Bronchial epithelial cell (primary cell): ENCODE results near the gene KCNN1. TPM values are rescaled to one million over a fixed set of nuclear protein-coding genes. Genes with fewer than 3 reads are reported as not detected.

Source experiments
- DNase-seq: peaks from one replicate; pipeline ENCODE4 v3.0.0-alpha.2; 2010; ENCODE audit warnings: low read depth
- FAIRE-seq: peaks from 2 replicates; lab custom pipeline; 2011; peaks lifted over from hg19 to GRCh38; lab: Jason Lieb, UNC
- H3K27me3 ChIP-seq: 2 replicates; pipeline ENCODE4 v1.5.1; 2011; ENCODE audit warnings: low read length; ENCODE audit not compliant: control insufficient read depth, insufficient read depth
- H3K36me3 ChIP-seq: 2 replicates; pipeline ENCODE4 v1.5.1; 2011; ENCODE audit warnings: low read length; ENCODE audit not compliant: control insufficient read depth, insufficient read depth
- H3K4me3 ChIP-seq: 2 replicates; pipeline ENCODE4 v1.5.1; 2011; ENCODE audit warnings: mild to moderate bottlenecking, low read depth, low read length, control low read depth
- CTCF ChIP-seq: IDR thresholded peaks from 2 replicates; pipeline ENCODE4 v1.5.1; 2011; ENCODE audit warnings: mild to moderate bottlenecking, moderate library complexity, low read length, control low read depth, inconsistent platforms; ENCODE audit not compliant: insufficient read depth, severe bottlenecking
- total RNA-seq: library from RNA; depleted of rRNA; stranded (reverse); fragments of >200 nt; gene quantifications from 2 replicates; pipeline ENCODE4 v1.2.1, GENCODE V29; 2014

Gene KCNN1
- total RNA-seq, 1 donor from 2014 or later, result not detected

GRCh38 chr19:18013210-18014111 lies 46.6 kb downstream of the KCNN1 start:
- Histone ChIP-seq H3K27me3 (no peaks in the 10 kb centered on the region), H3K4me3 (no peak overlapping the region), H3K36me3 (peaks cover 16% of the 10 kb centered on the region)
- DNase-seq (no peak), FAIRE-seq (no peak)
- no peak for TF ChIP-seq CTCF

GRCh38 chr19:18014197-18014596 lies 47.3 kb downstream of the KCNN1 start:
- Histone ChIP-seq H3K27me3 (no peaks in the 10 kb centered on the region), H3K36me3 (peaks cover 12% of the 10 kb centered on the region), H3K4me3 (no peak overlapping the region)
- TF ChIP-seq CTCF, result no peak
- FAIRE-seq (no peak), DNase-seq (no peak)

- Histone ChIP-seq H3K4me3 (no peak overlapping the region), H3K36me3 (peaks cover 6% of the 10 kb centered on the region), H3K27me3 (no peaks in the 10 kb centered on the region)
- no peak for DNase-seq
- TF ChIP-seq CTCF, result no peak
- FAIRE-seq, result no peak
Measured at GRCh38 chr19:18016209-18016910, 49.5 kb downstream of the KCNN1 start.

GRCh38 chr19:18017275-18018083 lies 50.6 kb downstream of the KCNN1 start:
- no peak for TF ChIP-seq CTCF

GRCh38 chr19:18020212-18021085 lies 53.5 kb downstream of the KCNN1 start:
- H3K36me3 ChIP-seq, result no peaks in the 10 kb centered on the region
- no peak overlapping the region for H3K4me3 ChIP-seq
- no peak for FAIRE-seq
- no peak for DNase-seq
- no peaks in the 10 kb centered on the region for H3K27me3 ChIP-seq
- no peak for TF ChIP-seq CTCF

More at GRCh38 chr19:18017275-18018083, 50.6 kb downstream of the KCNN1 start:
- FAIRE-seq, result no peak
- Histone ChIP-seq H3K36me3 (peaks cover 6% of the 10 kb centered on the region), H3K4me3 (no peak overlapping the region), H3K27me3 (no peaks in the 10 kb centered on the region)
- DNase-seq, result peak; percentile 27
